Measurements from ENCODE around the gene PHLDB3.

The PHLDB3 gene

GRCh38 chr19:43471091-43471490, 33.5 kb downstream of the PHLDB3 start:
- H3K4me3 ChIP-seq (ENCODE audit: control insufficient read depth, low read depth, low read length), result no peak overlapping the region

DNA sequence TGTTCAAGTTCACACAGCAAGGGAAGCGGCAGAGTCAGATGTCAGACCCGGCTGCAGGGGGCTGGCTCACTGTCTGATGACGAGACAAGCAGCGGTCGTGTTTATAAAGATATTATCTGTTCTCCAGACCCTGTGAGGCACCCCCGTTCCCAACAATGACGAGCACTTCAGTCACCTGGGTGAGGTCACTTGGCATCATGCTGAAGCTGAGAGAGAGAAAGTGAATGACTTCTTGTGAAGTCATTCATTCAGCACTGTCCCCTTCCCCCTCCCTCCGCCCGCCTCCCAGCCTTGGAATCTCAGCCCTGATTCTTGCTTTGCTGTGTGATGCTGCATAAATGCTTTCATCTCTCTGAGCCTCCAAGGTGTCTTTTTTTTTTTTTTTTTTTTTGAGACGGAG, 34.3 kb downstream of the PHLDB3 start:
- no peak overlapping the region for H3K4me3 ChIP-seq (ENCODE audit: control insufficient read depth, low read depth, low read length)
- no peak for DNase-seq (ENCODE audit: low read depth)
- TF ChIP-seq CTCF (IDR thresholded peaks at IDR 0.05; ENCODE audit: control insufficient read depth, insufficient read depth, low read depth, low read length, missing control alignments), result no peak

More at GRCh38 chr19:43471091-43471490, 33.5 kb downstream of the PHLDB3 start:
- TF ChIP-seq CTCF (IDR thresholded peaks at IDR 0.05; ENCODE audit: control insufficient read depth, insufficient read depth, low read depth, low read length, missing control alignments), result no peak
- no peak for DNase-seq (ENCODE audit: low read depth)

DNA sequence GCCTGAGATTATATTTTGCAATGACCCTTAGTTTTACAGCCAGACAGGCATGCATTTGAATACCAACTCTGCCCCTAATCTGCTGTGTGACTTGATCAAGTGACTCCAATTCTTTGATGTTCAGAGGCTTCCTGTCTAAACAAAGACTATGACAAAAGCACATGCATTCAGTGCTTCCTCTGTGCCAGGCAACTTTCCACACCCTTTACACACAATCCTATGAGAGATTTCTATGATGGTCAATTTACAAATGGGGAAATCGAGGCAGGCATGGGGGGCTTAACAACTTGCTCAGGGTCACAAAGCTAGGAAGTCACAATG, 35.4 kb downstream of the PHLDB3 start:
- no peak overlapping the region for H3K4me3 ChIP-seq (ENCODE audit: control insufficient read depth, low read depth, low read length)
- no peak for DNase-seq (ENCODE audit: low read depth)
- TF ChIP-seq CTCF (IDR thresholded peaks at IDR 0.05; ENCODE audit: control insufficient read depth, insufficient read depth, low read depth, low read length, missing control alignments), result no peak

- no peak for DNase-seq (ENCODE audit: low read depth)
- H3K4me3 ChIP-seq (ENCODE audit: control insufficient read depth, low read depth, low read length), result no peak overlapping the region
- no peak for TF ChIP-seq CTCF (IDR thresholded peaks at IDR 0.05; ENCODE audit: control insufficient read depth, insufficient read depth, low read depth, low read length, missing control alignments)
Measured at GRCh38 chr19:43468354-43469159, 36.0 kb downstream of the PHLDB3 start.

DNA sequence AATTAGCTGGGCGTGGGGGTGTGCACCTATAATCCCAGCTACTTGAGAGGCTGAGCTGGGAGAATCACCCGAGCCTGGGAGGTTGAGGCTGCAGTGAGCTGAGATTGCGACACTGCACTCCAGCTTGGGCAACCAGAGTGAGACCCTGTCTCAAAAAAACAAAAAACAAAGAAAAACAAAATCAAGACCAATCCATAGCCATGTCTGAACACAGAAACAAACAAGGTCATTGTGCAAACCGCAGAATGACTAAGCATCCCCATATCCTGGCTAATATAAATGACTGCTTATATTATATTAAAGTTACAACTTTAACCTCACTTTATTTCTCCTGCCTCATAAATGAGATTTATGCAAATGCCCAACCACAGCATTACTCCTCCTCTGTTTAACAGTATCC, 36.8 kb downstream of the PHLDB3 start:
- no peak overlapping the region for H3K4me3 ChIP-seq (ENCODE audit: control insufficient read depth, low read depth, low read length)
- DNase-seq (ENCODE audit: low read depth), result no peak
- TF ChIP-seq CTCF (IDR thresholded peaks at IDR 0.05; ENCODE audit: control insufficient read depth, insufficient read depth, low read depth, low read length, missing control alignments), result no peak

DNA sequence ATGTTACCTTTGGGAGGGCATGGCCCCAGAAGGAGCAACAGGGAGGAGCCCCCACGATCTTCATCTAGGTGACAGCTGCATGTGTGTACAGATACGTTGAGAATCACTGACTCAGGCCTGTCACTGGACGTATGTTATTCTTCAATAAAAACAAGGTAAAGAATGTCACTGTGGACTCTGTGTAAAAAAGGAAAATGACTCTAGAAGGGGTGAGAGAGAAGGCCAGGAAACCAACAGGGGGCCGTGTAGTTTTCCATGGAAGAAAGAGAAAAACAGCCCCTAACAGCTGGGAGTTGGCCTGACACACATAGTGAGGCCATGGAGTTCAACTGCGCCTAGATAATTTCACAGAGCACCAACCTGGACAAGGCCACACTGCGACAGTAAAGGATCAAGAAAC, 37.3 kb downstream of the PHLDB3 start:
- TF ChIP-seq CTCF (IDR thresholded peaks at IDR 0.05; ENCODE audit: control insufficient read depth, insufficient read depth, low read depth, low read length, missing control alignments), result no peak
- no peak overlapping the region for H3K4me3 ChIP-seq (ENCODE audit: control insufficient read depth, low read depth, low read length)
- DNase-seq (ENCODE audit: low read depth), result no peak

Data from AG09309 (cell line).